LNCaP clone FGC (cell line): ENCODE results near the gene FN3K.
A peak's percentile ranks its signal among the peaks of the same experiment; 100 is the strongest.

Experiments
- DNase-seq: peaks from one replicate; pipeline ENCODE4 v3.0.0-alpha.2; 2011; ENCODE audit warnings: low read depth
- H3K4me3 ChIP-seq: 2 replicates; pipeline ENCODE4 v1.5.1; 2011; ENCODE audit warnings: mild to moderate bottlenecking, low read depth, low read length, control low read depth
- CTCF ChIP-seq: IDR thresholded peaks from 2 replicates; pipeline ENCODE4 v1.5.1; 2012; ENCODE audit warnings: mild to moderate bottlenecking; ENCODE audit not compliant: control insufficient read depth, insufficient read depth; ENCODE audit errors: extremely low read depth

Gene FN3K

GRCh38 chr17:82697808-82698064, 37.7 kb upstream of the FN3K start:
- peak overlapping the region; percentile 70 for H3K4me3 ChIP-seq
- DNase-seq = no peak
- TF ChIP-seq CTCF = no peak

- peak; percentile 94 for DNase-seq
- peak within 1 kb of the TSS; percentile 70 for H3K4me3 ChIP-seq
- no peak for TF ChIP-seq CTCF
Observed at GRCh38 chr17:82698065-82698973, 37.1 kb upstream of the FN3K start, which contains the start of gene RAB40B. TSS of gene RAB40B (minus strand) at chr17:82698698. CDS start at chr17:82698596, 102 bp downstream.

GRCh38 chr17:82698974-82699442, 36.4 kb upstream of the FN3K start:
- DNase-seq = no peak
- peak overlapping the region; percentile 70 for H3K4me3 ChIP-seq
- no peak for TF ChIP-seq CTCF

- DNase-seq = no peak
- no peak for TF ChIP-seq CTCF
- peak overlapping the region; percentile 70 for H3K4me3 ChIP-seq
Observed at GRCh38 chr17:82699551-82699950, 35.9 kb upstream of the FN3K start.

GRCh38 chr17:82702231-82702927, 33.0 kb upstream of the FN3K start:
- no peak overlapping the region for H3K4me3 ChIP-seq
- no peak for TF ChIP-seq CTCF
- DNase-seq = no peak

GRCh38 chr17:82703036-82703745, 32.2 kb upstream of the FN3K start:
- DNase-seq = no peak
- no peak for TF ChIP-seq CTCF

More at GRCh38 chr17:82703036-82703745, 32.2 kb upstream of the FN3K start:
- no peak overlapping the region for H3K4me3 ChIP-seq
